ENCODE results near the gene CDH22.

CDH22 gene

DNA sequence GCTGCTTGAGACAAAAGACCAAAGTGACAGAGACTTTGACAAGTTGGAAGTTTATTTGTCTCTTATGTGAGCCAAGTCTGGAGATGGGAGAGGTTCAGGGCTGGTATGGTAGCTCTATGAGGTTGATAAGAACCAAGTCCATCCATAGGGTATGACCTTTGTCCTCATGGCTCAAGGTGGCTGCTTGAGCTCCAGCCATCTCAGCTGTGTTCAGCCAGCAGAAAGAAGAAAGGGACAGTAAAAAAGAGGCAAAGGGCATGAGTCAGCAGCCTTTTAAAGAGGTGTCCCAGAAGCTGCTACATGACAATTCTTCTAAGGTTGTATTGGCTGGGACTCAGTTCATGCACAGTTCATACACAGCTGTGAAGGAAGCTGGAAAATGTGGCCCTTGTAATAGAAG lies 141.2 kb downstream of the CDH22 start:
- no peak overlapping the region for H3K9ac ChIP-seq (ENCODE audit: low read length)
- H3K27ac ChIP-seq (ENCODE audit: low read length) = no peak overlapping the region
- H3K27me3 ChIP-seq (ENCODE audit: low read depth, low read length) = peaks cover 77% of the 10 kb centered on the region
- H3K9me3 ChIP-seq (ENCODE audit: insufficient read depth, low read length) = no peaks in the 10 kb centered on the region
- no peak overlapping the region for H3K4me2 ChIP-seq (ENCODE audit: low read length)
- no peaks in the 10 kb centered on the region for H4K20me1 ChIP-seq (ENCODE audit: insufficient read depth, low read length)
- TF ChIP-seq EZH2phosphoT487 (IDR thresholded peaks at IDR 0.05; ENCODE audit: low read depth) (no peak), CTCF (IDR thresholded peaks at IDR 0.05; ENCODE audit: low read depth, low read length) (no peak)
- H2AFZ ChIP-seq (ENCODE audit: low read depth, low read length) = no peak overlapping the region
- H3K79me2 ChIP-seq (ENCODE audit: low read length) = no peaks in the 10 kb centered on the region
- H3K36me3 ChIP-seq (replicated peaks; ENCODE audit: low read depth, low read length) = no peaks in the 10 kb centered on the region
- no peak overlapping the region for H3K4me3 ChIP-seq (ENCODE audit: low read length)
- no peaks in the 10 kb centered on the region for H3K4me1 ChIP-seq (ENCODE audit: low read length)

DNA sequence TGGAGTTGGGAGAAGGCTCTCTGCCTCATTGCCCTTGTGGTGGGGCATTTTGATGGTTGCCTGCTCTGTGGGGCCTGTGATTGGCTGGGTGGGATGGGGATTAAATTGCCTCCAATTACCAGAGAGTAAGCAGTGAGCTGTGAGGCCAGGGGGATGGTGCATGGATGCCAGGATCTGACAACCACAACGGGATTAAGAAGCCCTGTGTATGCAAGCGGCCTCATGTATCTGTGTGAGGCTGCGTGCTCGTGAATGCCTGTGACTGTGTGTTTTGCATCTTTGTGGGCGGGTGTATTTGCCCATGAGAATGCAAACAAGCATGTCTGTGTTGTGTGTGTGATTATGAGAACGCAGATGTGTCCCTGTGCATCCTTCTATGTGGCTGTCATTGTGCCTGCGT lies 144.0 kb downstream of the CDH22 start:
- no peak overlapping the region for H3K27ac ChIP-seq (ENCODE audit: low read length)
- no peak for TF ChIP-seq EZH2phosphoT487 (IDR thresholded peaks at IDR 0.05; ENCODE audit: low read depth)
- TF ChIP-seq CTCF (IDR thresholded peaks at IDR 0.05; ENCODE audit: low read depth, low read length) = no peak
- H3K9me3 ChIP-seq (ENCODE audit: insufficient read depth, low read length) = no peaks in the 10 kb centered on the region
- peaks cover 10% of the 10 kb centered on the region for H3K4me1 ChIP-seq (ENCODE audit: low read length)
- no peak overlapping the region for H3K4me3 ChIP-seq (ENCODE audit: low read length)
- H3K9ac ChIP-seq (ENCODE audit: low read length) = no peak overlapping the region
- H3K4me2 ChIP-seq (ENCODE audit: low read length) = no peak overlapping the region
- no peaks in the 10 kb centered on the region for H3K36me3 ChIP-seq (replicated peaks; ENCODE audit: low read depth, low read length)
- H4K20me1 ChIP-seq (ENCODE audit: insufficient read depth, low read length) = no peaks in the 10 kb centered on the region
- no peak overlapping the region for H2AFZ ChIP-seq (ENCODE audit: low read depth, low read length)
- peaks cover 84% of the 10 kb centered on the region for H3K27me3 ChIP-seq (ENCODE audit: low read depth, low read length)
- no peaks in the 10 kb centered on the region for H3K79me2 ChIP-seq (ENCODE audit: low read length)

DNA sequence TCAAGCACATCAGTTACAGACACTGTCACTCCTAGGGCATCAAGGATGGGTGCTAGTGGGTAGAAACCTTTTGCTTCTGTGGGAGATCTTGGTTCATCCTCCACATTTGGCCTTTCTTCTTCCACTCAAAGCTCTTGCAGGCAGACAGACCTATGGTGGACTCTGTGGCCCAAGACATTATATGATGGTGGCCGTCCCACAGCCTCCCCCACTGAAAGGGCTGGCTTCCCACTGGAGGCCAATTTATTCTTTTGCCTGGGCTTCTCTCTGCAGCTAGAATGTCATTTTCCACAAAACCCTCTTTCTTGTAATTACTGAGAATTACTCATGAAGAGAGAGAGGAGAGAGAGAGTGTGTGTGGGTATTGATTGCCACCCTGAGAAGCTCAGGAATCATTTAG lies 146.4 kb downstream of the CDH22 start:
- Histone ChIP-seq H3K27me3 (ENCODE audit: low read depth, low read length) (peaks cover 75% of the 10 kb centered on the region), H3K4me3 (ENCODE audit: low read length) (no peak overlapping the region), H3K9ac (ENCODE audit: low read length) (no peak overlapping the region), H3K27ac (ENCODE audit: low read length) (no peak overlapping the region), H3K4me2 (ENCODE audit: low read length) (no peak overlapping the region), H3K79me2 (ENCODE audit: low read length) (no peaks in the 10 kb centered on the region), H2AFZ (ENCODE audit: low read depth, low read length) (no peak overlapping the region), H3K4me1 (ENCODE audit: low read length) (peaks cover 19% of the 10 kb centered on the region), H3K9me3 (ENCODE audit: insufficient read depth, low read length) (no peaks in the 10 kb centered on the region), H4K20me1 (ENCODE audit: insufficient read depth, low read length) (no peaks in the 10 kb centered on the region), H3K36me3 (replicated peaks; ENCODE audit: low read depth, low read length) (no peaks in the 10 kb centered on the region)
- no peak for TF ChIP-seq CTCF (IDR thresholded peaks at IDR 0.05; ENCODE audit: low read depth, low read length)

DNA sequence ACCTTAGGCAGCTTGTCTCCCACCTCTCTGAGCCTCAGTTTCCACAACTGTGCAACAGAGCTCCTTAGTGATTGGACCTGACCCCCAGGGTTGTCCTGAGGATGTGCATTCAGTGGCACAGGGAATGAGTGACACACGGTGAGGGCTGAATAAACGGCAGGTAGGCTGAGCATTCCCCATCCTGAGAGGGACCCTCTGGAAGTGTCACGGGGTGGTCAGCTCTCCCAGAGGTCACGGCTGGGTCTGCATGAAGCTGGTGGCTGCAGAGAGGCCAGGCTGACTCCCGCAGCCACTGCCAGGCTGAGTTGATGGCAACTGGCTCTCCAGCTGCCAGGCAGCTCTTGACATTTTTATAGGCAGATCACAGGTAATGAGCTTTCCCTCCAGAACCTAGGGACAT lies 147.6 kb downstream of the CDH22 start:
- Histone ChIP-seq H3K9me3 (ENCODE audit: insufficient read depth, low read length) (no peaks in the 10 kb centered on the region), H3K79me2 (ENCODE audit: low read length) (no peaks in the 10 kb centered on the region), H2AFZ (ENCODE audit: low read depth, low read length) (no peak overlapping the region), H4K20me1 (ENCODE audit: insufficient read depth, low read length) (no peaks in the 10 kb centered on the region), H3K4me3 (ENCODE audit: low read length) (no peak overlapping the region), H3K36me3 (replicated peaks; ENCODE audit: low read depth, low read length) (no peaks in the 10 kb centered on the region), H3K27me3 (ENCODE audit: low read depth, low read length) (peaks cover 68% of the 10 kb centered on the region), H3K9ac (ENCODE audit: low read length) (no peak overlapping the region), H3K4me2 (ENCODE audit: low read length) (no peak overlapping the region), H3K4me1 (ENCODE audit: low read length) (peaks cover 19% of the 10 kb centered on the region), H3K27ac (ENCODE audit: low read length) (no peak overlapping the region)
- TF ChIP-seq EZH2phosphoT487 (IDR thresholded peaks at IDR 0.05; ENCODE audit: low read depth) (no peak), CTCF (IDR thresholded peaks at IDR 0.05; ENCODE audit: low read depth, low read length) (no peak)
